Measurements from ENCODE around the gene CHRFAM7A.
"Not testable (repeated sequence)": the region's sequence is repeated elsewhere in the genome, so short reads cannot be mapped to it uniquely, and the experiment has no call there.

Gene CHRFAM7A

DNA sequence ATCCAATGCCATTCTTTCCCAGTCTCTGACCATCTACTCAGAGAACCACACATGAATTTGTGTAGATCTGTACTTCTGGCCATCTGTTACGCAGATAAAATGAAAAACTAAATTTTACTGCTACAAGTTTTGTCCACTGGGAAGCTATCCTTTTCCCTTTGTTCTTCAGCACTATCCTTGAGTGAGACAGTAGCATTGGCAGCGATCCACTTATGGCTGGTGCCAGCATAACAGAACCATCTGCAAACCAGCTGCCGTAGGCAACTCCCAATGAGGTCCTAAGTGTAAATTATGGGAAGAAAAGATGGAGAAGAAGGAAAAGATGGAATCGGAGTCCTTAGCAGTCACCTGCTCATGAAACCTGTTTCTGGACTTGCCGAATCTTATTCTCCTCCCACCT lies 72.3 kb downstream of the CHRFAM7A start:
- not testable (repeated sequence) for H3K4me3 ChIP-seq (ENCODE audit: low read depth, low read length)

DNA sequence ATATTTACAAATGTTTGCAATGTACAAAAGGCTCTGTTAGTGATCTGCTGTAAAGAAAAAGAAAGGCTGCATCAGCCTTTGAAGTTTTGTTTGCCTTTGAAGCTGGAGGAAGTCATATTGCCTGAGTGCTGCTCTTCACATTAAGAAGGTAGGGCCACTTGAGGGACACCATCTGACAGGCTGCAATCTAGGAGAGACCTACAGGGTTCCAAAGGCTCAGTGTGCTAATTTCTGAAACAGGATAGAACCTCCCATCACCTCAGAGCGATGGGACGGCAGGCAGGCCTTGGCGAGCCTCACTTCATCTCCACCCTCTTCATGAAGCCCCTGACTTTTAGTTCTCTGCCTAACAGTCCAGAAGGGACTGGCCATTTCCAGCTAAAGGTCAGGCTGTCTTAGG lies 77.6 kb downstream of the CHRFAM7A start:
- H3K4me3 ChIP-seq (ENCODE audit: low read depth, low read length): not testable (repeated sequence)

DNA sequence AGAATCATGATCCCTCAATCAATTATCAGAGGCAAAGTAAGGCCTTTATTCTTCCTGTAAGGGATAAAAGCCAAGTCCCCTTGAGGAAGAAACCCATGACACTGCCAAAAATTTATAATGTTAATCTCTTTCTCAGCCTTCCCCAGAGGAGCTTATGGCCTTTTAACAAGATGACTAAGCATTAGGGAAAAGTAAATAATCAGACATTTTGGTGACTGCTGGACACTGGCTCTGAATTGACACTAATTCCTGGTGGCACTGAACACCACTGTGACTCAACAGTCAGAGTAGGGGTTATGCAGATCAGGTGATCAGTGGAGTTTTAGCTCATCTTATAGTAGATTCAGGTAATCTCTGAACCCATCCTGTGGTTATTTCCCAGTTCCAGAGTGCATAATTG lies 82.8 kb downstream of the CHRFAM7A start:
- H3K4me3 ChIP-seq (ENCODE audit: low read depth, low read length): not testable (repeated sequence)

Measured in WI38 (cell line).